Right cardiac atrium (tissue), 5 donors: ENCODE measurements around the gene BCL11B. TPM values are rescaled to one million over a fixed set of nuclear protein-coding genes. Genes with fewer than 3 reads are reported as not detected.
A peak's percentile ranks its signal among the peaks of the same experiment; 100 is the strongest.

Experiments
- ATAC-seq, 2 donors: fragments of 200-7000 bp; cut with Tn5 transposase; one replicate each; pipeline versions ENCODE4 v1.8.0 to v1.9.1; 2020; ENCODE audit warnings: moderate library complexity in 2 of 2, mild to moderate bottlenecking in 1 of 2
- DNase-seq, 3 donors: peaks; one replicate each; pipeline ENCODE4 v3.0.0-alpha.2; 2020
- H3K27ac ChIP-seq: one replicate; pipeline ENCODE4 v1.5.1; 2013; ENCODE audit warnings: mild to moderate bottlenecking, low read length, control low read depth, moderate library complexity
- H3K27me3 ChIP-seq: one replicate; pipeline ENCODE4 v1.6.1; 2013; ENCODE audit not compliant: control insufficient read depth, insufficient read depth
- H3K4me1 ChIP-seq: one replicate; pipeline ENCODE4 v1.6.1; 2013; ENCODE audit warnings: low read length; ENCODE audit not compliant: control insufficient read depth, insufficient read depth
- H3K4me3 ChIP-seq: one replicate; pipeline ENCODE4 v1.5.1; 2013; ENCODE audit warnings: low read length, control low read depth
- H3K9me3 ChIP-seq: one replicate; pipeline ENCODE4 v1.6.1; 2013; ENCODE audit warnings: low read length; ENCODE audit not compliant: control insufficient read depth
- WGBS: extraction: QIAGEN DNeasy Blood & Tissue Kit; methylation state at CpG from one replicate; pipeline ENCODE4 v1.1.7; 2013; 5-methylcytosine and 5-hydroxymethylcytosine counted together
- intact Hi-C, 4 donors: fragments of 100-400 bp; cut with DNase I; formaldehyde crosslinking; loops; one replicate each; pipeline versions ENCODE4 v1.11.0 to v1.14.0; 2022 to 2023
- polyA plus RNA-seq: library from polyadenylated mRNA; stranded (reverse); fragments of 200-250 nt; gene quantifications from one replicate; pipeline ENCODE4 v1.2.3, GENCODE V29; 2013
- total RNA-seq, 4 donors: library from RNA; stranded (reverse); fragmentation: NEBNext Ultra II Directional; extraction: Animal tissue kit (Norgen Biotek cat#: 25700); gene quantifications; one replicate each; pipeline ENCODE4 v1.2.1, GENCODE V29; 2021
- donor health status: healthy with polysubstance abuse.
- donor health status: DM: no; HTN: yes; CAD: no.
- donor health status: DM: no; HTN: no; CAD: no.
- donor health status: DM: no; HTN: yes; CAD: no; lungs with severe emphysema.
- donor health status: DM: yes; HTN: yes; CAD: no.

Gene BCL11B
- total and polyA plus RNA-seq, 5 donors: 0.05 to 0.63 (median 0.21) TPM

GRCh38 chr14:99224116-99224910 is 47.7 kb downstream of the BCL11B start:
- intact Hi-C loops: no loop called here
- WGBS: 73% methylated on average over 12 of the region's 12 CpGs
- Histone ChIP-seq H3K4me3 (no peak overlapping the region), H3K27ac (no peak overlapping the region), H3K4me1 (no peaks in the 10 kb centered on the region), H3K27me3 (no peaks in the 10 kb centered on the region), H3K9me3 (no peaks in the 10 kb centered on the region)
- DNase-seq: no peak
- no peak for ATAC-seq

- DNase-seq (no peak), ATAC-seq (no peak)
- H3K4me1 ChIP-seq: no peaks in the 10 kb centered on the region
- H3K27me3 ChIP-seq: no peaks in the 10 kb centered on the region
- H3K9me3 ChIP-seq: no peaks in the 10 kb centered on the region
- H3K4me3 ChIP-seq: no peak overlapping the region
- intact Hi-C loops: no loop called here
- H3K27ac ChIP-seq: no peak overlapping the region
- WGBS: 91% methylated on average over 13 of the region's 13 CpGs
Measured at GRCh38 chr14:99221445-99221844, 50.6 kb downstream of the BCL11B start.

- 75% methylated on average over 13 of the region's 13 CpGs for WGBS
- no peak for ATAC-seq
- intact Hi-C loops: no loop called here
Measured at GRCh38 chr14:99217066-99217955, 54.7 kb downstream of the BCL11B start.

GRCh38 chr14:99216191-99216590 is 55.8 kb downstream of the BCL11B start:
- 87% methylated on average over 10 of the region's 10 CpGs for WGBS
- Histone ChIP-seq H3K4me3 (no peak overlapping the region), H3K27me3 (no peaks in the 10 kb centered on the region), H3K27ac (no peak overlapping the region), H3K4me1 (no peaks in the 10 kb centered on the region), H3K9me3 (no peaks in the 10 kb centered on the region)
- DNase-seq: no peak
- ATAC-seq: no peak
- intact Hi-C loops: no loop called here

More at GRCh38 chr14:99217066-99217955, 54.7 kb downstream of the BCL11B start:
- no peak for DNase-seq
- no peaks in the 10 kb centered on the region for H3K27me3 ChIP-seq
- no peak overlapping the region for H3K4me3 ChIP-seq
- no peaks in the 10 kb centered on the region for H3K9me3 ChIP-seq
- no peaks in the 10 kb centered on the region for H3K4me1 ChIP-seq
- no peak overlapping the region for H3K27ac ChIP-seq

DNA sequence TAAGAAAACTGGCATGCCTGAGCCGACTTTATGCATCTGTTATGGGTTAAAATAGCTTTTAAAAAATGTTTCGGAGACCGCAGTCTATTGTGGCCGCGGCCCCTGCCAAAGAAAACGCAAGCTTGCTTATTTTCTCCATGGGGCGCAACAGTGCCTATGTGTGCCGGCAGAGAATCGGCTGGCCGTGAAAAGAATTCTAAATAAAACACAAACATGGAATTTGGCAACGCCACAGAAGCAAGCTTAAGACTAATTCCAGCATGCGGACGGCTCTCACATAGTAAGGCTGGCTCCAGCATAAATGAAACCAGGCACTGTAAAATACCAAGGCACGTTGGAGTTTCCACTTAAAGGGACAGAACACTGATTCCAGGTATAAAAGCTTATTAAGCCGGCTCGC is 56.7 kb downstream of the BCL11B start:
- no peaks in the 10 kb centered on the region for H3K27me3 ChIP-seq
- no peak for ATAC-seq
- no peak overlapping the region for H3K4me3 ChIP-seq
- intact Hi-C loops: no loop called here
- H3K9me3 ChIP-seq: no peaks in the 10 kb centered on the region
- DNase-seq: no peak
- no peaks in the 10 kb centered on the region for H3K4me1 ChIP-seq
- WGBS: 38% methylated on average over 16 of the region's 16 CpGs
- no peak overlapping the region for H3K27ac ChIP-seq

DNA sequence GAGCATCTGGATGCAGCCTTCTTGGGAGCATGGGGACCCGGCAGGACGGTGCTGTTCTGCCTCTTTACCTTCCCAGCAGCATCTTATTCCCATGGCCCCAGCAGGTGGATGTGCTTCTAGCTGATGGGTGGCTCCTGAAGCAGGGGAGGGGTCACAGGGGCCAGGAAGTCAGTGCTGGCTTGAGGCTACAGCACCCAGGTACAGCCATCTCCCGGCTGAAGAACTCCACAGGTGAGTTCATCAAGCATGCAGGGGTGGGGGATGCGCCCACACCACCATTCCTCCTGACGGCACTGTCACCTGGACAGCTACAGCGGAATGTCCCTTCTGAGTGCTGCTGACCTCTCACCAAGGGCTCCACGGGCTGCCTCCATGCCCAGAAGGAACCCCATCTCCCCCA is 57.3 kb downstream of the BCL11B start:
- DNase-seq (no peak), ATAC-seq (no peak)
- Histone ChIP-seq H3K27ac (no peak overlapping the region), H3K4me3 (no peak overlapping the region), H3K9me3 (no peaks in the 10 kb centered on the region), H3K27me3 (no peaks in the 10 kb centered on the region), H3K4me1 (no peaks in the 10 kb centered on the region)
- intact Hi-C loops: no loop called here
- 74% methylated on average over 7 of the region's 7 CpGs for WGBS

DNA sequence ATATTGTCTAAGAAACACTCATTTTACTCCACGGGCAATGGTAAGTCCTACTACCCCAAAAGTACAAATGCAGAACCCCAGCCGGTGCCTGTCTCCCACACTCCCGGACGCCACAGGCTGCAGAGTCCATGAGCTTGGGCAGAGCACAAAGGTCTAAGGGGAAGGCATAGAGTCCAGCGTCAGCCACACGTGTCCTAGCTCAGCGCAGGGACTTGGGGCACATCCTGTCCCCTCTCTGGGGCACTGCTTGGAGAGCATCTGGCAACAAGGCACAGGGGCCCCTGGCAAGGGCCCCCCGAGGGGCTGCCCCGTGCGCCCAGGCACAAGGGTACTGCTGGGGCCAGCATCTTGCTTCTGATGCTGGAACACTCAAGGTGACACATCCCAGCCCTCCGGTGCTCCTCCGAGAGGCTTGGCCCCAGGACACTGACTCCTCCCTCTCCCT is 58.4 kb downstream of the BCL11B start:
- no peaks in the 10 kb centered on the region for H3K27me3 ChIP-seq
- intact Hi-C loops: no loop called here
- DNase-seq: no peak
- H3K4me3 ChIP-seq: no peak overlapping the region
- 75% methylated on average over 12 of the region's 12 CpGs for WGBS
- no peak overlapping the region for H3K27ac ChIP-seq
- H3K9me3 ChIP-seq: no peaks in the 10 kb centered on the region
- H3K4me1 ChIP-seq: no peaks in the 10 kb centered on the region
- ATAC-seq: peak in 1 of 2 donors; percentile 22

- 81% methylated on average over 11 of the region's 11 CpGs for WGBS
- H3K4me1 ChIP-seq: no peaks in the 10 kb centered on the region
- no peak overlapping the region for H3K27ac ChIP-seq
- H3K27me3 ChIP-seq: no peaks in the 10 kb centered on the region
- no peak overlapping the region for H3K4me3 ChIP-seq
- no peaks in the 10 kb centered on the region for H3K9me3 ChIP-seq
- intact Hi-C loops: no loop called here
- ATAC-seq (no peak), DNase-seq (no peak)
Measured at GRCh38 chr14:99213101-99213500, 58.9 kb downstream of the BCL11B start.

GRCh38 chr14:99212646-99213045 is 59.4 kb downstream of the BCL11B start:
- ATAC-seq (no peak), DNase-seq (no peak)
- Histone ChIP-seq H3K4me1 (no peaks in the 10 kb centered on the region), H3K4me3 (no peak overlapping the region), H3K27me3 (no peaks in the 10 kb centered on the region), H3K9me3 (no peaks in the 10 kb centered on the region), H3K27ac (no peak overlapping the region)
- intact Hi-C loops: no loop called here
- WGBS: 88% methylated on average over 3 of the region's 3 CpGs

- H3K4me1 ChIP-seq: no peaks in the 10 kb centered on the region
- no peak for DNase-seq
- 80% methylated on average over 7 of the region's 7 CpGs for WGBS
- ATAC-seq: no peak
- intact Hi-C loops: no loop called here
- no peak overlapping the region for H3K4me3 ChIP-seq
- no peaks in the 10 kb centered on the region for H3K27me3 ChIP-seq
- no peak overlapping the region for H3K27ac ChIP-seq
- no peaks in the 10 kb centered on the region for H3K9me3 ChIP-seq
Measured at GRCh38 chr14:99212199-99212598, 59.8 kb downstream of the BCL11B start.

DNA sequence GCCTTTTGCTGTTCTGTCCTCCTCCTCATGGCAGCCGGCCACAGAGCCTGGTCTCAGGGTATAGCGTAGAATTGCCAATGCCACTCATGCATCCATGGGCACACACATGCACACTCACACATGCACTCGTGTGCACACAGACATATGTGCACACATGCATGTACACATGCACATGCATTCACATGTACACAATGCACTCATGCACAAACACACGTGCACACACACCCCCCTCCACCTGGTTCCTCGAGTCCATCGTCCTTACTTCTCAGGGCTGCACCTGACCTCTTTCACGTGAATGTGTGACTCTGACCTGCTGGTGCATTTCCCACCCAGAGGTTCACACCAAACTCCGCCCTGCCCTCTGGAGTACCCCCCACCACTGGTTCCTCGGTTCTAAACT is 60.6 kb downstream of the BCL11B start:
- intact Hi-C loops: no loop called here
- no peaks in the 10 kb centered on the region for H3K27me3 ChIP-seq
- WGBS: 83% methylated on average over 9 of the region's 9 CpGs

More for the DNA sequence above, 60.6 kb downstream of the BCL11B start:
- ATAC-seq (no peak), DNase-seq (no peak)
- H3K27ac ChIP-seq: no peak overlapping the region
- no peak overlapping the region for H3K4me3 ChIP-seq
- H3K9me3 ChIP-seq: no peaks in the 10 kb centered on the region
- no peaks in the 10 kb centered on the region for H3K4me1 ChIP-seq
